GM18951 (cell line): ENCODE data around the gene SBNO1.
A peak's percentile ranks its signal among the peaks of the same experiment; 100 is the strongest.
"Not testable (repeated sequence)": the region's sequence is repeated elsewhere in the genome, so short reads cannot be mapped to it uniquely, and the experiment has no call there.

Experiments
- POLR2A ChIP-seq: IDR thresholded peaks from 4 replicates; pipeline ENCODE4 v1.6.1; 2011; ENCODE audit warnings: mild to moderate bottlenecking; ENCODE audit not compliant: insufficient read length, insufficient read depth; ENCODE audit errors: extremely low read depth
- in situ Hi-C: fragments of 300-500 bp; cut with MboI; formaldehyde crosslinking; loops from one replicate; pipeline ENCODE4 v1.12.0; 2022; ENCODE audit warnings: low sequenced_read_pairs, mixed read lengths, inconsistent platforms; ENCODE audit not compliant: unreplicated experiment

SBNO1 gene

DNA sequence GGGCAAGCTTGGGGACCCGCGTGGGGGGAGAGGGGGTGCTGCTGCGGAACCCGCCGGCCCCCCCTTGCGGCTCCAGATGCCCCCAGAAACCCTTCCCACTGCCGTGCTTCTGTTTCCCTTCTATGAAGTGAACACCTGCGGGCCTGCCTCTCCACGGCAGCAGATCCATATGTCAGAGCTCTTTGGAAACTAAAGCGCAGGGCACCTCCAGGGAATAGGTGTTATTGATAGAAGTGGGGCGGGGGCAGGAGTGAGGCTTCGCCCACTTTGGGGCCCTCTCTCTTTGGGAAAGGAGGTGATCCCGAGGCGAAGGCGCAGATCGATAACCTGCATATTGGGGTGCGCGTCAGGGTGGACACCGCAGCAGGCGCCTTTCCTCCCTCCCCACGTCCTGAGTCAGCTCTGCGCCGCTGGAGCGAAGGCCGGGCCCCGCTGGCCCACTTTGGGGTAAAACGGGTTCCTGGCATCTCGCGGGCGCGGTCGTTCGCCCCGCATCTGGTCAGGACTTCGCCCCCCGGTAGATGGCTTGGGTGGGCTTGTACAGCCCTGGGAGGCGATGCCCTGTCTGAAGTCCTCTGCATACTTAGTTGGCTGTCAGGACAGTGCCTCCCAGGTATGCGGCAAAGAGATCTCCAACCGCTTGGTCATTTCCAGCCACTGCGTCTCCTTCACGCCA, 19.8 kb upstream of the SBNO1 start:
- TF ChIP-seq POLR2A, result no peak

GRCh38 chr12:123382684-123383083, 18.0 kb upstream of the SBNO1 start:
- in situ Hi-C loops, result no loop called here
- no peak for TF ChIP-seq POLR2A

More for the DNA sequence above, 19.8 kb upstream of the SBNO1 start:
- in situ Hi-C loops, result no loop called here

DNA sequence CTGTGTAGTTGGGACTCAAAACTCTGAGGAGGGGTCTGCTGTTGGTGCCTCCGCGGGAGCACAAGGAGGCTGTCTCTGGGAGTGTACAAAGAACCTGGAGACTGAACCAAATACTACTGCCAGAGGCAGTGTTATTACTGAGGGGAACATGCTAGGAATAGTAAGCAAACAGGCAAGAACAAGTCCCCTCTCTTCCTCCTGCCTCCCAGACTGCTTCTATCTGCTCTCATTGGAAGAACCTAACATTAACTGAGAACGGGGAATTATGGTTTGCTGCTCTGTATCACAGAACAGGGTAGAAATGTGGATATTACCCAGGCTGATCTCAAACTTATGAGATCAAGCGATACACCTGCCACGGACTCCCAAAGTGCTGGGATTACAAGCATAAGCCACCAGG, 14.7 kb upstream of the SBNO1 start:
- in situ Hi-C loops, result no loop called here
- TF ChIP-seq POLR2A, result no peak

- in situ Hi-C loops, result not testable (repeated sequence)
Observed at GRCh38 chr12:123372415-123372814, 7.8 kb upstream of the SBNO1 start.

DNA sequence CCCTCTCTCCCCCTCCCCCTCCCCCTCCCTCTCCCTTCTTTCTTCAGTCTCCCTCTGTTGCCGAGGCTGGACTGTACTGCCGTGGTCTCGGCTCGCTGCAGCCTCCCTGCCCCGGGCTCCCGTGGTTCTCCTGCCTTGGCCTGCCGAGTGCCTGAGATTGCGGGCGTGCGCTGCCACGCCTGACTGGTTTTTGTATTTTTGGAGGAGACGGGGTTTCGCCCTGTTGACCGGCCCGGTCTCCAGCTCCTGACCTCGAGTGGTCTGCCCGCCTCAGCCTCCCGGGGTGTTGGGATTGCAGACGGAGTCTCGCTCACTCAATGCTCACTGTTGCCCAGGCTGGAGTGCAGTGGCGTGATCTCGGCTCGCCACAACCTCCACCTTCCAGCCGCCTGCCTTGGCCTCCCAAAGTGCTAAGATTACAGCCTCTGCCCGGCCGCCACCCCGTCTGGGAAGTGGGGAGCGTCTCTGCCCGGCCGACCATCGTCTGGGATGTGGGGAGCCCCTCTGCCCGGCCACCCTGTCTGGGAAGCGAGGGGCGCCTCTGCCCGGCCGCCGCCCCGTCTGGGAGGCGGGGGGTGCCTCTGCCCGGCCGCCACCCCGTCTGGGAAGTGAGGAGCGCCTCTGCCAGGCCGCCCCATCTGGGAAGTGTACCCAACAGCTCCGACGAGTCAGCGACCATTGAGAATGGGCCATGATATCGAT, 7.2 kb upstream of the SBNO1 start:
- in situ Hi-C loops, result not testable (repeated sequence)

GRCh38 chr12:123369229-123369628, 4.6 kb upstream of the SBNO1 start:
- TF ChIP-seq POLR2A, result no peak
- in situ Hi-C loops, result no loop called here

- in situ Hi-C loops, result not testable (repeated sequence)
Observed at GRCh38 chr12:123368431-123368830, 3.8 kb upstream of the SBNO1 start.

GRCh38 chr12:123367511-123367910, 2.9 kb upstream of the SBNO1 start:
- in situ Hi-C loops, result no loop called here
- no peak for TF ChIP-seq POLR2A

DNA sequence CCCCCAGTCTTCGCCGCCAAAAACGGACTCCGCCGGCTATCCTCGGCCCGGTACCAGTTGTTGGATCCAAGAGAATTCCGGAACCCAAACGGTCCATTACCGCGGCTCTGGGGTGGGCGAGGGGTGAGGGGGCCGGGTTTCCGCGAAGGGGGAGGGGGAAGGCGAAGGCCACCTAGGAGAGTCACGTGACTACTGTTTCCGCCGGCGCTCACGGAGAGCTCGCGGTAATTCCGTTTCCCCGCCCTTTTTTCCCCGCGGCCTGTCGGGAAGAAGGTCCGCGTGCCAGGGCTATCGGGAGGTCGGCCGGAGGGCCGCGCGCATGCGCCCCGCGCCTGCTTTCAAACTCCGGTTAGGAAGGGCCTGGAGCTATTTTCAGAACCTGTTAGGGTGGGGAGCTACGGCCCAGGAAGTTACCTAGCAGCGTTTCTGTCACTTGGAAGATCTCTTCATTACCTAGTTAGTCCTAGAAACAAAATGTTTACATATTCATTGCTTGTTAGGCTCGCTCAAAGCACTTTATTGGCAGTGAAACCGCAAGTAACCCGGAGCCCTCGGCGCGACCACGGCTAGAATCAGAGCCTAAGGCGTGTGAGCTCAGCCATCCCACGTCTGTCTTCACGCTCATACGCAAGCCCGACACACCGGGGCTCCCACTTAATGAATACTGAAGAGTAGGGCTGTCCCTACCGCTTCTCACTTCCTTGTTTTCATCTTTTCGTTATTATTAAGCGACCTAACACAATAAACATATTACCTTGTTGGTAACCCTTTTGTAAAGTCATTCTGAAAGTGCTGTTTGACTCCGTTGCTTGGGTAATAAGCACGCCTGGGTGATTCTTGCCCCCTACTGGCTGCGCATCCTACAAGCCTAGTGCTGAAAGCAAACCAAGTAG, 624 bp upstream of the SBNO1 start:
- peak; percentile 76 for TF ChIP-seq POLR2A
- in situ Hi-C loops, result no loop called here

DNA sequence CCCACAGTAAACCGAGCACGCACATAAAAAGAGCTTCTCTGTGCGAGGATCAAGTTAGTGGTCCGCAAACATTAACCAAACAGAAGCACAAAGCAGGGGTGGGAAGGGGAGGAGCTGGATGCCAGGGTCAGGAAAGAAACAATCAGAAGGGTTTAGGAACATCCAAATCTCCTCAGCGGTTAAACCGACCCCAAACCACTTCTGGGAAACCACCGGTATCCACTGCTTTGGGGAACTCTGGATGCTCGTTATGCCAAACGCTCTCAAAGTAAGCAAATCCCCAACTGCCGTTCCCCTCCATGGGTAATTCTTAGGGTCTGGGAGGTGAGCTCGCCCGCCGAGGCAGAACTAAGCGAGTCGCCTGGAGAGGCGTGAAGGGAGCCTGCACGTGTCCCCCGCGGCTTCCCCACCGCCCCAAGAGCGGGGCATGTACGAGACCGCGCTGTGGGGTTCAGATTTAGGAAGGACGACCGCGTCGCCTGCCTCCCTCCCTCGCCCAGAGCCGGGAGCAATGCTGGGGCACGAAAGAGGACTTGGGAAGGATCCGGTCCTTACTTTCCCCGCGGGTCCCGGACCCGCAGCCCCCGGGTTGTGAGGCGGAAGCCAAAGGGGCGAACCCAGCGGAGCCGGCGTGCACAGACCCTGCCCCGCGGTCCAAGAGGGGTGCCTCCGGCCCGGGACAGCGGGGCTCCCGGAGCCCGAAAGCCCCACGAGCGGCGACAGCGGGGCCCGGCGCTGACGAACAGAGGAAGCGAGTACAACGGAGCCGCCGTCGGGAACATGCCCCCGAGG, 711 bp downstream of the SBNO1 start:
- no peak for TF ChIP-seq POLR2A
- in situ Hi-C loops, result no loop called here

GRCh38 chr12:123363390-123363739, 1.3 kb downstream of the SBNO1 start:
- in situ Hi-C loops, result no loop called here
- TF ChIP-seq POLR2A, result no peak

DNA sequence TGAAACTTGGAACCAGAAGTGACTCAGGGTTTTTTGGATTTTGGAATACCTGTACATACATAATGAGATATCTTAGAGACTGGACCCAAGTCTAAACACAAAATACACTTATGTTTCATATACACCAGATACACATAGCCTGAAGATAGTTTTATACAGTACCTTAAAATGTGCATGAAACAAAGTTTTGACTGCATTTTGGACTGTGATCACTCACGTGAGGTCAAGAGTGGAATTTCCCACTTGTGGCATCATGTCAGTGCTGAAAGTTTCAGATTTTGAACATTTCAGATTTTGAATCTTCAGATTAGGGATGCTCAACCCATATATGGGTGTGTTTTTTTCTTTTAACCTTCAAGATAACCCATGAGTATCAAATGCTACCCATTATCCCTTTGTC, 6.6 kb downstream of the SBNO1 start:
- TF ChIP-seq POLR2A, result no peak
- in situ Hi-C loops, result no loop called here

- in situ Hi-C loops, result no loop called here
- no peak for TF ChIP-seq POLR2A
Observed at GRCh38 chr12:123356159-123356670, 8.4 kb downstream of the SBNO1 start.
